CD4-positive, alpha-beta T cell (primary cell): ENCODE results near the gene SERP2. TPM values are rescaled to one million over a fixed set of nuclear protein-coding genes. Genes with fewer than 3 reads are reported as not detected.

Experiments
- ATAC-seq: fragments of 200-7000 bp; cut with Tn5 transposase; one replicate; pipeline ENCODE4 v1.10.0; 2022; ENCODE audit warnings: mild to moderate bottlenecking; ENCODE audit not compliant: poor library complexity
- CTCF ChIA-PET: fragments of 350-600 bp; sonication (Branson Sonifier 250); formaldehyde crosslinking; loops from one replicate; lab custom pipeline; 2021; ENCODE audit warnings: antibody characterized with exemption, inconsistent platforms; lab: Charles Lee
- POLR2A ChIA-PET: fragments of 350-600 bp; sonication (Branson Sonifier 250); formaldehyde crosslinking; loops from one replicate; lab custom pipeline; 2021; ENCODE audit warnings: antibody characterized with exemption, inconsistent platforms; lab: Charles Lee
- DNase-seq, 14 experiments: peaks; one replicate each; pipeline ENCODE4 v3.0.0-alpha.2; 2013 to 2020; ENCODE audit warnings: mixed read lengths in 2 of 14
- H3K27ac ChIP-seq, 2 donors: one replicate each; pipeline versions ENCODE4 v1.5.1 to v1.7.0; 2013; ENCODE audit warnings: low read length in 2 of 2, low read depth in 1 of 2, mild to moderate bottlenecking in 1 of 2
- H3K27me3 ChIP-seq, 2 experiments: 1 replicate in 1 of 2; 2 replicates in 1 of 2; pipeline versions ENCODE4 v1.6.1 to v1.7.0; 2013; ENCODE audit warnings: low read length in 2 of 2, control low read depth in 1 of 2, mild to moderate bottlenecking in 1 of 2, moderate library complexity in 1 of 2; ENCODE audit not compliant: insufficient read depth in 2 of 2, control insufficient read depth in 1 of 2
- H3K36me3 ChIP-seq: one replicate; pipeline ENCODE4 v1.6.1; 2013; ENCODE audit warnings: low read length, control low read depth; ENCODE audit not compliant: insufficient read depth
- H3K4me1 ChIP-seq: one replicate; pipeline ENCODE4 v1.6.1; 2013; ENCODE audit warnings: low read length, control low read depth; ENCODE audit not compliant: insufficient read depth
- H3K4me3 ChIP-seq: one replicate; pipeline ENCODE4 v1.5.1; 2013; ENCODE audit warnings: mild to moderate bottlenecking, low read length, moderate library complexity
- H3K9me3 ChIP-seq, 2 experiments: 1 replicate in 1 of 2; 2 replicates in 1 of 2; pipeline versions ENCODE4 v1.6.1 to v1.7.0; 2013; ENCODE audit warnings: low read length in 2 of 2, mild to moderate bottlenecking in 2 of 2, control low read depth in 1 of 2, moderate library complexity in 1 of 2; ENCODE audit not compliant: control insufficient read depth in 1 of 2, insufficient read depth in 1 of 2
- H3K27ac Mint-ChIP-seq: one replicate; pipeline ENCODE4 v1.8.0; 2020; ENCODE audit warnings: mixed read lengths
- H3K27me3 Mint-ChIP-seq: one replicate; pipeline ENCODE4 v1.8.0; 2021; ENCODE audit warnings: mixed read lengths
- H3K36me3 Mint-ChIP-seq: one replicate; pipeline ENCODE4 v1.8.0; 2021; ENCODE audit warnings: low read depth, mixed read lengths
- H3K4me1 Mint-ChIP-seq: one replicate; pipeline ENCODE4 v1.8.0; 2021; ENCODE audit warnings: low read depth, mixed read lengths
- H3K4me3 Mint-ChIP-seq: one replicate; pipeline ENCODE4 v1.8.0; 2020; ENCODE audit warnings: mild to moderate bottlenecking, mixed read lengths
- H3K9me3 Mint-ChIP-seq: one replicate; pipeline ENCODE4 v1.8.0; 2020; ENCODE audit warnings: mixed read lengths
- CTCF ChIP-seq: fragments of 200-600 bp; IDR thresholded peaks from one replicate; pipeline ENCODE4 v1.8.0; 2022; ENCODE audit warnings: antibody characterized with exemption, mild to moderate bottlenecking
- intact Hi-C, 2 experiments: fragments of 100-400 bp; cut with DNase I in 1 of 2; cut with micrococcal nuclease in 1 of 2; formaldehyde crosslinking; loops; one replicate each; pipeline versions ENCODE4 v1.15.1 to v1.9.0; 2023 to 2025; cut with DNase I, micrococcal nuclease
- total RNA-seq, 174 experiments: library from RNA in 2 of 174; stranded (reverse) in 2 of 174; gene quantifications; one replicate each; pipeline ENCODE4 v1.2.3 and lab custom pipeline; 2021 to 2026

The SERP2 gene
- total RNA-seq, 2 experiments from 2014 or later = not detected

GRCh38 chr13:44333950-44334655, 39.5 kb upstream of the SERP2 start:
- no peaks in the 10 kb centered on the region for H3K9me3 Mint-ChIP-seq
- no peak for DNase-seq
- Histone ChIP-seq H3K36me3 (no peaks in the 10 kb centered on the region), H3K4me3 (no peak overlapping the region), H3K27me3 (no peaks in the 10 kb centered on the region), H3K4me1 (no peaks in the 10 kb centered on the region), H3K9me3 (no peaks in the 10 kb centered on the region), H3K27ac (no peak overlapping the region)
- H3K4me1 Mint-ChIP-seq = no peaks in the 10 kb centered on the region
- POLR2A ChIA-PET = no interaction called here
- H3K27ac Mint-ChIP-seq = no peak overlapping the region
- no peaks in the 10 kb centered on the region for H3K36me3 Mint-ChIP-seq
- no peak for TF ChIP-seq CTCF
- H3K27me3 Mint-ChIP-seq = peaks cover 12% of the 10 kb centered on the region
- CTCF ChIA-PET = no interaction called here
- intact Hi-C loops = no loop called here
- ATAC-seq = no peak
- no peak overlapping the region for H3K4me3 Mint-ChIP-seq

- Histone ChIP-seq H3K36me3 (no peaks in the 10 kb centered on the region), H3K9me3 (no peaks in the 10 kb centered on the region), H3K27me3 (no peaks in the 10 kb centered on the region), H3K27ac (no peak overlapping the region), H3K4me1 (no peaks in the 10 kb centered on the region), H3K4me3 (no peak overlapping the region)
- ChIA-PET POLR2A (no interaction called here), CTCF (no interaction called here)
- DNase-seq = no peak
- Mint-ChIP-seq H3K9me3 (no peaks in the 10 kb centered on the region), H3K27me3 (peaks cover 11% of the 10 kb centered on the region), H3K27ac (no peak overlapping the region), H3K36me3 (no peaks in the 10 kb centered on the region), H3K4me1 (no peaks in the 10 kb centered on the region), H3K4me3 (no peak overlapping the region)
- no peak for TF ChIP-seq CTCF
- no peak for ATAC-seq
- intact Hi-C loops = no loop called here
Measured at GRCh38 chr13:44334751-44335150, 38.9 kb upstream of the SERP2 start.

GRCh38 chr13:44336934-44337333, 36.7 kb upstream of the SERP2 start:
- POLR2A ChIA-PET = no interaction called here
- H3K27me3 Mint-ChIP-seq = no peaks in the 10 kb centered on the region

More at GRCh38 chr13:44336934-44337333, 36.7 kb upstream of the SERP2 start:
- Histone ChIP-seq H3K9me3 (no peaks in the 10 kb centered on the region), H3K36me3 (no peaks in the 10 kb centered on the region), H3K27ac (no peak overlapping the region), H3K4me1 (no peaks in the 10 kb centered on the region), H3K27me3 (no peaks in the 10 kb centered on the region), H3K4me3 (no peak overlapping the region)
- H3K4me3 Mint-ChIP-seq = no peak overlapping the region
- no peaks in the 10 kb centered on the region for H3K9me3 Mint-ChIP-seq
- ATAC-seq = no peak
- CTCF ChIA-PET = interaction anchor here (1.3 kb wide), 1 partner anchor 10 kb away, joined by 5 read pairs; no protein-coding TSS in a partner anchor
- no peak overlapping the region for H3K27ac Mint-ChIP-seq
- H3K36me3 Mint-ChIP-seq = no peaks in the 10 kb centered on the region
- no peak for DNase-seq
- H3K4me1 Mint-ChIP-seq = no peaks in the 10 kb centered on the region
- intact Hi-C loops = no loop called here
- TF ChIP-seq CTCF = no peak
